ENCODE measurements around the gene IQCE.
"Not testable (repeated sequence)": the region's sequence is repeated elsewhere in the genome, so short reads cannot be mapped to it uniquely, and the experiment has no call there.

Gene IQCE

DNA sequence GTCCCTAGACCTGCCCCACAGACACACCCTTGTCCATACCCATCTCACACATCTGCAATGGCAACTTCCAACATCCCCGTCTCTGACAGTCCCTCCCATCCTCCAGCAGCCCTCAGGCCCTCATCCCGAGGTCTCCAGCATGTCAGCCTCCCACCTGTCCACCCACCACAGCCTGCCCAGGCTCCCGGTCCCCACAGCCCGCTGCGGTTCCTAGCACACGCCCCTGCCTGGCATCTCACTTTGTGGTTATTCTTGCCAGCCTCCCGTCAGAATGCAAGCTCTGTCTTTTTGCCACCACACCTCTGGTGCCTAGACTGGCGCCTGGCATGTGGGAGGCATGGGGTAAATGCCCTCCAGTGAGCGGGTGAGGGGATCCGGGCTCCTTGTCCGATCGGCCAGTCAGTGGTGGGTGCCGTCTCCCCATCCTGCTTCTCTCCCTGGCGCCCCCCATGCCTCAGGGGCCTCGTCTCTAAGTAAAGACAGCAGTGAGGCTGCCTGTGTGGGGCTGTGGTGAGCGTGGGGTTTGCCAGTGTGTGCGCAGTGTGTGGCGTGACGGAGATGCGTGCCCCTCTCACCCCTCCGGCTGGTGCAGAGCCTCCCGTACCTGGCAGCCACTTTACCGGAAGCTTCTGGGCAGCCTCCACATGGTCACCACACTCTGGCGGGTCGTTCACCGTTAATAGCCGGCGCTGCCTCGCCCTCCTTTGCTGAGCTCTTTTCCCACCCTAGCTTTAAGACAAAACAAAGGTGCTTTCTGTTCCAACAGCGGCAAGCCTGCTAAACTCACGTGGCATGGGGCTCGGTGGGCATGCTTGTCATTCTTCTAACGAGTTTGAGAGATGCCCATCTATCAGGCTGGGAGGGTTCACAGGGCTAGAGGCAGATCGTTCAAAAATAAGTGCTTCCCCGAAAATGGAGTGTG is 44.5 kb downstream of the IQCE start:
- no peak for DNase-seq

DNA sequence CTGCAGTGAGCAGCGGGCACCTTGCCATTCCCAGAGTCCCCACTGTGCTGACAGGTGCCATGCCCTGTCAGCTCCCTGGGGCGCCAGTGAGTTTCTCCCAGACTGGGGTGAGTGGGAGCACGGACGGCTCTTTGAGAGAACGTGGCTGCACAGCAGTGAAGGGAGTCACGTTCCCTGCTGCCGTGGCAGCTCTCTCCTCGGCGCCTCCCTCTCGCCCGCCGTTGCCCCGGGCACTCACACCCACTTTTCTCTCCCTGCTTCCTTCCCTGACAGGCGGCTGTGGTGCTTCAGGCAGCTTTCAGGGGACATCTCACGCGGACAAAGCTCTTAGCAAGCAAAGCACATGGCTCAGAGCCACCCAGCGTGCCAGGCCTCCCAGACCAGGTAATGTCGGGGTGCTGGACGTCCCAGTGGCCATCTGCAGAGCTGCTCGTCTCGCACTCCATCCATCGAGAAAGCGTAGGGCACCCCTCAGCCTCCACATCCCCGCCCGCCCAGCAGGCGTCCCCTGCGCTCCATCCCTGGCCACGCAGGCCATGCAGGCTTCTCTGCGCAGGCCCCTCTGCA is 45.9 kb downstream of the IQCE start:
- no peak for DNase-seq

- no peak for DNase-seq
Observed at GRCh38 chr7:2605608-2606538, 47.1 kb downstream of the IQCE start.

DNA sequence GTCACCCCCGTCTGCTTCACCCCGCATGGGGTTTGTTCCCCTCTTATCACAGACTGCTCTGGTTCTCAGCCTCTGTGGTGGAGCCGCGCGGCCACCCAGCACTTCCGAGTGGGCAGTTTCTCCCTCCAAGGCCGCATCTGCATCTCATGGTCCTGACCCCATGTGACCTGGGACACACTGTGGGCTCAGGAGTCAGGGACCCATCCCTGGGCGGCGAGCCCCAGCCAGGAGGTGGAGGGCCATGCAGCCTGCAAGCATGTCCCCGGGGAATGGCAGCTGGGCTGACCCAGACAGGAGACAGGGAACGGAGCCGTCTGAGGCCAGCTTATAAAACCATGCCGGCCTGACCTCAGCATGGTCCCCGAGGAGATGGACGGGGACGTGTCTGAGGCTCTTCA is 47.8 kb downstream of the IQCE start:
- no peak for DNase-seq

DNA sequence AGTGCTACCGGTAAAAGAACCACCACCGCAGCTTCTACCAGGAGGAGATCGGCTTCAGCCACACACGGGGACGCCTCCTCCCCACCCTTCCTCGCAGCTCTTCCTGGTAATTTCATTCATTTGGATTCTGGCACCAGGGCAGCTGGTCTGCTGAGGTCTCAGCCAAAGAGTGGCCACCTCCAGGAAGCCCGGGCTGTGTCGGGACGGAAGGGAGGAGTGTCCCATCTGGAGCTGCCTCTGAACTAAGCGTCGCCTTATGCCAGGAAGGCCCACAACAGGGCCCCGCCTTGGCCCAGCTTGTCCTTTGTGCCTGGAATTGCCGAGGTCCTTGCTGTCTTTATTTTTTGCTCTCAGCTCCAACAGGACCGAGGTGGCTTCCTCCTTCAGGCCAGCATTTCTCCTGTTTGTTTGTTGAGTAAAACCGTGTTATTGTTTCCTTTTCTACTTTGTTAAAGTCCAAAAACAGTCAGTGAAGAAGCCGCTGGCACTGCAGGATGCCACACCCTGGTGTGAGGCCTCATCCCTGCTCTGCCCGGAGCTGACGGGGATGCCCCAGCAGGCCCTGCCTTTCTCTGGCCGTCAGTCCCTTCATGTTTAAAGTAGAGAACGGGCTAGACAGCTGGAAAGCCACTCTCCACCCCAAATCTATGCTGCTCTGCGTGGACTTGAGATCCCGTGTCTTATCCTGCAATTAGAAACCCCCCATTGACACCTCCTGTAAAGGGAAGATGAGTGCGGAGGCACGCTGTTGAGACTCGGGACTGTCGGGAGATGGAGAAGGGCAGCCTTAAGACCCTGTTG is 48.5 kb downstream of the IQCE start:
- DNase-seq = no peak

- no peak for DNase-seq
Observed at GRCh38 chr7:2607923-2608904, 49.4 kb downstream of the IQCE start.

- DNase-seq = no peak
Observed at GRCh38 chr7:2608921-2609411, 50.2 kb downstream of the IQCE start.

GRCh38 chr7:2609646-2610045 is 50.9 kb downstream of the IQCE start:
- DNase-seq = not testable (repeated sequence)

DNA sequence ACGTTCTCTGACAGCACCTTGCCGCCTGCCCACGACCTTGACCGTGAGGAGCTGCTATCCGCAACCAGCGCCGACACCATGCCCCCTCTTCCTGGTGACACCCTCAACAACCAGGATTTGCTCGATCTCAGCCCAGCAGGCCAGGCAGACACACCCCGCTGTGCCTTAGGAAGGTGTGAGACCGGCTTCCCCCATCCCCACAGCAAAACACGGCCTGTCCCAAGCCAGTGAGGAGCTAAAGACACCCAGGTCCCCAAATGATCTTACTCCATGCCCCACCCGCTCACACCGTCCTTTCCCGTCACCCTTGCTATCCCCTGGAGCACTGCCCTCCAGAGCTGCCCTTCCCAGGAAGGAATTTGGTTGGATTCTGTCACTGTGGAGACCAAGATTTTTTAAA is 51.7 kb downstream of the IQCE start:
- DNase-seq = no peak

- no peak for DNase-seq
Observed at GRCh38 chr7:2610898-2611297, 52.1 kb downstream of the IQCE start.

GRCh38 chr7:2611401-2611800 is 52.6 kb downstream of the IQCE start:
- DNase-seq = no peak

DNA sequence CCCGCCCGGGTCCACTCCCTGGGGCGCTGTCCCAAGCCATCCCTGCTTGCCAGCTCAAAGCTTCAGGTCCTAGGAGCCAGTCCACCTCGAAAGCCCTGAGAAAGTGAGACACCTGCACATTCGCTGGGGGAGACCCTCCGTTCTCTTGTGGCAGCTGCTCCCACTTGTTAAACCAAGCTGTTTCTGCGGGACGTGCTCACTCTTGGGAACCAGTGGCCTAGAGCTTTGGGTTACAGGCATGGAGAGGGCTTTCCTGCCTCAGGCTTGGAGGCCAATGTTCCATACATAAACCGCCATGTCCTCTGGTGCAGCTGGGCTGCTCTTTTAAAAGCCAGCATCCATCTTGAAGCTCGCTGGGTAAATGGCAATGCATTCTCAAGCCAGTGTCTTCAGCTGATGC is 53.1 kb downstream of the IQCE start:
- DNase-seq = no peak

DNA sequence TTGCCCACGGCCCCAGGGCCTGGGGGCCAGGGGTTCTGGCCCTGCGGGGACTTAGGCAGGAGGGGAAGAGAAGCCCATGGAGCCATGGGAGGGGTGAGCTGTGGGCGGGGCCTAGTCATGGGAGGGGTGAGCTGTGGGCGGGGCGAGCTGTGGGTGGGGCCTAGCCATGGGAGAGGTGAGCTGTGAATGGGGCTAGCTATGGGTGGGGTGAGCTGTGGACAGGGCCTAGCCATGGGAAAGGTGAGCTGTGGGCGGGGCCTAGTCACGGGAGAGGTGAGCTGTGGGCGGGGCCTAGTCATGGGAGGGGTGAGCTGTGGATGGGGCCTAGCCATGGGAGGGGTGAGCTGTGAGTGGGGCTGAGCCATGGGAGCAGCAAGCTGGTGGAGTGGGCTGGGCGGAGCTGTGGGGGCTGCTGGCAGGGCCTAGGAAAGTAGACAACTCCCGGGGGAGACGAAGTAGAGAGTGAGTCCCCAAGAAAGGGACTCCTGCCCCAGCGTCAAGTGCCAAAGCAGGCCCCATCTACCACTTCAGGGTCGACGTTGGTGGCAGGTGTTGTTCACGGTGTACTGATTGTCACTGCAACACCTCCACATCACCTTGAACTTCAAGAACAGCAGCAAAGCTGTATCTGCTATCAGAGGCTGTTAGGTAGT is 53.8 kb downstream of the IQCE start:
- DNase-seq = no peak

- DNase-seq = no peak
Observed at GRCh38 chr7:2613098-2613930, 54.5 kb downstream of the IQCE start.

DNA sequence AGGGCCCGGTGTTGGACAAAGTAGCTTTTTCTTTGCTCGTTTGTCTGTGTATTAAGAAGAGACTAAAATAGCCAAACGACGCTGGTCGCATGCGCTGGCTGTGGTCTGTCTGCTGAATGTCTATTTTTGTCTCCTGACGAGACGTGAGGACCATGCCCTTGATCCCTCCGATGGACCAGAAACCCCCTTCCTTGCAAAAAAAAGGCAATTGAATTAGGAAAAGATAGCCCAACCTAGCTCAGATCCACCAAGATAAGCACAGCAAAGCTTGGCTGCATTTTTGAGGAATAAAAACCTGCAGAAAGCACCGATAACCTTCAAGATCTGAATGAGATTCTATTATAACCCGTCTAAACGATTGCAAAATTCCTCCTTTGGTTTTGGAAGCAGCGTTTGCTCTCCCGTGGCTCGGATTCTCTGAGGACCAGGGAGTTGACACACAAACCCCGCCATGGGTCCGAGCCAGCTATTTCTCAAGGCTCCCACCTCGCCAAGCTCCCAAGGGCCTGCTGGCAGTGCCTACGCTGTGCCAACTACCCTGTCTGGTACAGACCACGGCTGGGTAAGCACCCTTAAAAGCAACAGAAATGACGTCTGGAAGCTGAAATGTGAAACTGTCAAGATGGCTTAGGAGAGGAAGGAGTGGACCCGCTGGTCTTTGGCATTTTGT is 55.3 kb downstream of the IQCE start:
- no peak for DNase-seq

DNA sequence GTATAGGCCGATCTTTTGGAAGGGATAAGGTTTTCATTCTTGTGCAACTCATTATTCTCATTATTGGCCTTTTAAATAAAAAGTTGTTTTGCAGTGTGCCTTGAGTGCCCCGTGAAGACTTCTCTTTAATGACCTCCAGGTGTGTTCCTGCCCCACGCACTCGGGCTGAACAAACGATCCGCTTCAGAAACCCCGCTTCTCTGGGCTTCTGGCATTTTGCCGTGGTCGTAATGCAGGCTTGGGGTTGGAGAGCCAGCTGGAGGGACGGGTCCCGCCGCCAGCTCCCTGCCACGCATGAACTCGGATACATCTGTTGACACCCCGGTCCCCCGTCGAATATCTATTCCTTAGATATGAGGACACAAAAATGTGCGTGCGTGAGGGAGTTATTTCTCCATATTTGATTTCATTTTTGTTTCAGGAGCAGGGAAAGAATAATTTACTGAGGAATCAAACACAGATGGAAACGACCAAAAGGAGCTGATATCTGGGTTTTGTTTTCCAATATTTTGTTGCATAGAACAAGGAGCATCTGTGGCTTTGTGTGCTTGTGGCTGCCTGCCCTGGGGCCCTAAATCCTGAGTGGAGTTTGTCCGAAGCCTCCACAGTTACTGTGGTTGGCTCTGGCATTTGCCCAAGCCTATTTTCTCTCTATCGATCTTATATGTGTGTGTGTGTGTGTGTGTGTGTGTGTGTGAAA is 56.0 kb downstream of the IQCE start:
- DNase-seq = no peak

DNA sequence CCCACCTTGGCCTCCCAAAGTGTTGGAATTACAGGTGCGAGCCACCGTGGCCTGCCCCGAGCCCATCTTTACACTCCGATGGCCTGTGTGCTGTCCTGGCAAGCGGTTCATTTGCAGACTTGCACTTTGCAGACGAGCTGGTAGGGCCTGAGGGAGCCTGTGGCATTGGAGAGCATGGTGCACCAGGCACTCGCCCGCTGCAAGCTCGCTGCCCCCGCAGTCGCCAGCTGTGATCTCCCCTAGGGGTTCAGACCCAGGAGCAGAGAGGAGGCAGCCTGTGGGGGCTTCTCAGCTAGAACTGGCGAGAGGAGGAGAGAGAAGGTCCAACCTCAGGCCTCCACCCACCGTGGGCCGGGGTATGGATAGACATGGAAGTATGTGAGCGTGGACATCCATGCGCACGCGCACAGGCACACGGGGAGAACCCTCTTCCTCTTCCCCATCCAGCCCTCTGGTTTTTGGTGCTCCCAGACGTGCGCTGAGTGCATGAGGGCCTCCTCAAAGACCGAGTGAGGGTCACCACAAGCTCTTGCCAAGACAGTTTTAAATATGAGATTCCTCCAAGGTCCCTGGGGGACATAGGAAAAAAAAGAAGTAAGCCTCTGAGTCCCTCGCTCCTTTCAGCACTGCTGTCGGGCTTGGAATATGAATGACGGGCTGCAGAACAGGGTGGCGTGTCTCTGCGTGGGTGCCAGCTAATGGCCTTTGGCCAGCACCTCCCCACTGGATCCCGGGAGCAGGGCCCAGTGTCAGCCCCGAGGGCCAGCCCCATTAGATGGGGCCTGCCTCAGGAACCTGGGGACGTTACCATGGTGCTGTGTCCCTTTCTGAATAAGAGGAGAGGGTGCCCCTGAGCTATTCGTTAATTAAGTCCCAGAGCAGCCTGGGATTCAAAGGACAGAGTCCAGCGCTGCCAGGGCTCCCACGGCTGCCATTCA is 57.9 kb downstream of the IQCE start:
- DNase-seq = no peak

Data from NCI-H1048 (cell line).